HFF-Myc (cell line): ENCODE data around the gene CD46.
"Not testable (repeated sequence)": the region's sequence is repeated elsewhere in the genome, so short reads cannot be mapped to it uniquely, and the experiment has no call there.

ENCODE experiments used
- DNase-seq: peaks from one replicate; pipeline ENCODE4 v3.0.0-alpha.2; 2011; ENCODE audit warnings: low read depth; ENCODE audit errors: extremely low read depth
- H3K4me3 ChIP-seq: replicated peaks from 2 replicates; pipeline ENCODE4 v1.5.1; 2011; ENCODE audit warnings: low read depth, mild to moderate bottlenecking, control low read depth, low read length
- TF ChIP-seq, protein P1 (sequence below): IDR thresholded peaks from 2 replicates; pipeline ENCODE4 v1.5.1; 2012; ENCODE audit warnings: mild to moderate bottlenecking, low read depth, low read length, control low read depth; ENCODE audit errors: missing control alignments

CD46 gene

DNA sequence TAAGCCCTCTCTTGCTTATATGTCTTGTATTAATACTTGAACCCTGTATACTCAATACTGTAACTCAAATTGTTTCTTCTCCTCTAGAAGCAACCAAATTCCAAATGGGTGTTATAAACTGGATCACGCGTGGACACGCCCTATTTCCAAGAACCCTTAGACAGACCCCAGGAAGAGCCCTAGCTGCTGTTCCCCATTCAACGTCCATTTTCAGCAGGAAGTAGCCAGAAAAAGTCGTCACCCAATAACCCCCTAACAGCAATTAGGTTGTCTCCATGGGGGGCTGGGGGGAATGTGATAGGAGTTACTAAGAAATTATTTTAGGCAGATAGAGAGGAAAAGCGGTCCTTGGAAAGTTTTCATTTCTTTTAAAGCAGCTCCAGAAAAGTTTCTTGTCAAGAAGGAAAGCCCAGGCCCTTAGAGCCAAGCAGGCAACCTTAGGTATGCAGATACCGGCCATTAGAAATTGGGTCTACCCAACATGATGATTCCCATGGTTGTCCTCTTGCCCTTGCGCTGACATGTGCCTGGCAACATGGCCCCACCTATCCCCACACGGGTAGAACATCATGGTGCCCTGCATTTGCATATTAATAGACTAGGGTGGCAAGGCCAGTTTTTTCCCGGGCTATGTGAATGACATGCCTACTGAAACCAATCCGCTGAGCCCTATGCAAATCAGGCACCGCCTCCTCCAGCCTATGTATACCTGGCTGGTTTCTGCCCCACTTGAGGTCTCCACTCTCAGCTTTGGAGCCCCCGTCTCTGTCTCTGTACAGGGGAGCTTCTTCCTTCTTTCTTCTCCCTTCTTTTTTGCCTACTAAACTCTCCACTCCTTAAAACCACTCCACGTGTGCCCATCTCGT is 4.0 kb upstream of the CD46 start:
- no peak overlapping the region for H3K4me3 ChIP-seq
- TF ChIP-seq, protein P1, sequence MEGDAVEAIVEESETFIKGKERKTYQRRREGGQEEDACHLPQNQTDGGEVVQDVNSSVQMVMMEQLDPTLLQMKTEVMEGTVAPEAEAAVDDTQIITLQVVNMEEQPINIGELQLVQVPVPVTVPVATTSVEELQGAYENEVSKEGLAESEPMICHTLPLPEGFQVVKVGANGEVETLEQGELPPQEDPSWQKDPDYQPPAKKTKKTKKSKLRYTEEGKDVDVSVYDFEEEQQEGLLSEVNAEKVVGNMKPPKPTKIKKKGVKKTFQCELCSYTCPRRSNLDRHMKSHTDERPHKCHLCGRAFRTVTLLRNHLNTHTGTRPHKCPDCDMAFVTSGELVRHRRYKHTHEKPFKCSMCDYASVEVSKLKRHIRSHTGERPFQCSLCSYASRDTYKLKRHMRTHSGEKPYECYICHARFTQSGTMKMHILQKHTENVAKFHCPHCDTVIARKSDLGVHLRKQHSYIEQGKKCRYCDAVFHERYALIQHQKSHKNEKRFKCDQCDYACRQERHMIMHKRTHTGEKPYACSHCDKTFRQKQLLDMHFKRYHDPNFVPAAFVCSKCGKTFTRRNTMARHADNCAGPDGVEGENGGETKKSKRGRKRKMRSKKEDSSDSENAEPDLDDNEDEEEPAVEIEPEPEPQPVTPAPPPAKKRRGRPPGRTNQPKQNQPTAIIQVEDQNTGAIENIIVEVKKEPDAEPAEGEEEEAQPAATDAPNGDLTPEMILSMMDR, result no peak
- no peak for DNase-seq

DNA sequence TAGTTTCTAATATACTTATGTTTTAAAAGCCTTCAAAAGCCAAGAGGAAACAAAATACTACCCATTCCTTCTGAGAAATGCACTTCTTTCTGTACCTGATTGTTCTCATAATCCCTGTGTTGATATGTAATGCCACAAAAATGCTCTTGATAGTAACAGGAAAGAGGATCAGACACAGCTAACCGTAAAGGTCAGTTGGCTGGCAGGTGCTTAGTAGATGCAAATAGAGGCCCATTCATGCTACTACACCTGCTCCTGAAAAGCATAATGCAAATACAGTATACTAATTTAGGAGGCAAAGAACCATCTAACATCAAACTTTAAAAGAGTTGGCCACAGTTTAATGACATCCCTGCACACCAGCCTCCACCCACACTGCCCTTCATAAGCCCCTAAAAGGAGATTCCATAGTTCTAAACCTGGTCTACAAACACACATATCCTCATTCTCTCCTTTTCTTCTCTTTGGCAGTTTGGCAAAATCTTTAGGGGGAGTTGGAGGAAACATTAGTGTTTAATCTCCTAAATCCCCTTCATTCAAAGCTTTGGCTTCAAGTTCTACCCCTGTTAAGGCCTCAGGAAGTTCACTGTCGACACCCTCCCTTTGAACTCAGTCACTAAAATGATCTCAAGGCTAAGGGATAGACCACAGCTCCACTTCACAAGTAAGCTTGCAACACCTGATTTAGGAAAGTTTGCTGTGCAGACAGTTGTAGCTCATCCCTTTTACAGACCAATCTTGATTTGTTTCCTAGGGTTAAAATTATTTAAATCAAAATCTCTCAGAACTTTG is 2.9 kb upstream of the CD46 start:
- no peak for DNase-seq
- H3K4me3 ChIP-seq, result no peak overlapping the region
- TF ChIP-seq, protein P1, result no peak

DNA sequence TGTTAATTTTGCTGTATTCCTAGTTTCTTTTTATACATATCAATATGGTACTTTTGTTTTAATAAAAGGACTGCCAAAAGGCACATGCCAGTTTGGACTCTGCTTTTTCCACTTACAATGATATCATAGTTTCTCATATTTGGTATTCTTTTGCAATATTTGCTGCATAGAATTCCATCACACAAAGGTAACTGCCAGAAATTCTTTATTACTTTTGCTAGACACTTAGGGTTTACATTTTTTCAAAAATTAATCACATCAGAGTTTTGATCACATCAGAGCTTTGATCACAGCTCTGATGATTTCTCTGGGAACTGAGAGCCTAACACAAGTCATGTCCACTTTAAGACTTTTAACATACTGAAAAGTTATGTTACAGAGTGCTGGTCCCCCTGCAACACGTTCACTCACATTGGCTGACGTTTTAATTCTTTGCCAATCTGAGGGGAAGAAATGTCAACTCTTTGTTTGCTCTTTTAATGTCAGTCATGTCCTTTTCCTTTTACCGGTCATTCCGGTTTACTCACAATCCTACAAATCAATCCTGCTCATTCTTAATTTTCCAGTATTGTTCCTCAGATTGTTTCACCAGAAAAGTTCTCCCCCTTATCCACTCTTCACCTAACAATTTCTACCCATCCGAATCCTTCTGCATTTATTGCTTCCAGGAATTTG is 1.1 kb upstream of the CD46 start:
- no peak for DNase-seq
- peak overlapping the region; percentile 92 for H3K4me3 ChIP-seq
- TF ChIP-seq, protein P1, result no peak

DNA sequence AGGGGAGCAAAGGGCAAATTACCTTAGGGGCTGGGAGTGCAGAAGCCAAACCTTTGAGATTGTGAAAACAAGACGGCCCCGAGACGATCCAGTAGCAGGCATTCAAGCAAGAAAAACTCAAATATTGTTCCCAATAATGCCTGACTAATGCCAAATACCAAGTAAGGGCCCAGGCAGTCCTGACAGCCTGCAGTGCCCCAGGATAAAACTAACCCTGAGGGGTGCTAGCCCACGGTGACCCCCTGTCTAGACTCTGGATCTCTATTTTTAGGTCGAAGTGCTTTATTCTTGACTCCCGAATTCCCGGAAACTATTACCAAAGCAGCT is 428 bp upstream of the CD46 start:
- DNase-seq, result not testable (repeated sequence)
- H3K4me3 ChIP-seq, result peak overlapping the region; percentile 92

DNA sequence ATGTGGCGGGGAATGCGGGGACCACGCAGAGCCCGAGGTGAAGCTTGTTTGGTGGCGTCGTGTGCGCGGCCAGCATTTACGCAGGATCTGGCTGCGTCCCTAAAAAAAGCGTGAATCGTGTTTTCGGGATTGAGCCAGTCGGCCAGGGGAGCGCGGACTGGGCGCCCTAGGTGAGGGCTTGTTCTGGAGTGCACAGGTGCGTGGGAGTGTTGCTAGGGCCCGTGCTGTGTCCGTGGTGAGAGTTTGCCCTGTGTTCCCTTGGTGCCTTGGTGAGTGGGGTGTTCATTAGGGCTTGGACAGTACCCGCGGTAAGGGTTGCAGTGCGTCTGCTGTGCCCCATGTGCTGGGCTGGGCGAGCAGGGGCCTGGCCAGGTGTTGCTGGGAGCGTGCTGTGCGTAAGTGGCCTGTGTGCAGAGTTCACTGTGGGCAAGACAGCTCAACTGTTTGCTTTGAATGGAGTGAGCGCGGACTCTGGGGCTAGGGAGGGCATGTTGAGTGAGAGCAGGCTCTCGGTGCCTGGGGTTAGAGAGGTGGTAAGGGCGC is 673 bp downstream of the CD46 start:
- no peak for DNase-seq
- peak overlapping the region; percentile 92 for H3K4me3 ChIP-seq
- TF ChIP-seq, protein P1, result no peak

DNA sequence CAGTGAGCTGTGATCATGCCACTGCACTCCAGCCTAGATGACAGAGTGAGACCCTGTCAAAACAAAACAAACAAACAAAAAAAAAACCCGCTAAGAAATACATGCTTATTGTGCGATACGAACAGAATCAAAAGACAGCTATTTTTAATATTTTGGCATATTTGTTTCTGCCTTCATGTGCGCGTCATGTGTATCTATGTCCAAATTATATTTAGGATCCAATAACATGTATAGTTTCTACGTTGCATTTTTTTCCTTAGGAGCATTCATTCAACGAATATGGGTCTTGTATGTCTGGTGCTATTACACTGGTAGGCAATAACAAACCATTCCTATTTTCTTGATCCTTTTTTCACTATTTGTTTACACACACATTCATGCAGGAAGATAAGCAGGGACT is 1.8 kb downstream of the CD46 start:
- DNase-seq, result no peak
- TF ChIP-seq, protein P1, result no peak
- peak overlapping the region; percentile 92 for H3K4me3 ChIP-seq

DNA sequence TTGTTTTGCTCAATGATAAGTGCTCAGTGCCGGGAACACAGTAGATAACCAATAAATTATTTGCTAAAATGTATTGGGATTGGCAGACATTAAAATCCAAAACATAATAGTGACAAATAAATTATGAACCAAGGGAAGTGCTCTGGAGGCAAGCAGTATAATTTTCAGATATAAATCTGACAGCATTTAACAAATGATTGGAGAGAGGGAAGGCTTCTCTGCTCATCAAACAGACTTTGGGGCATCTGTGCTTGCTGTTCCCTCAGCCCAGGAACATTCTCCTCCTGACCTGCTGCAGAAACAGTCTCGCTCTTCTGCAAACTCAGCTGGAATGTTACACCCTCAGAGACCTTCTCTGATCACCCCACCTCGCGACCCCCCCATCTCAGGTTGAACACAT is 2.2 kb downstream of the CD46 start:
- TF ChIP-seq, protein P1, result no peak
- DNase-seq, result no peak
- peak overlapping the region; percentile 92 for H3K4me3 ChIP-seq
